ENCODE measurements around the gene CDH23. TPM values are rescaled to one million over a fixed set of nuclear protein-coding genes. Genes with fewer than 3 reads are reported as not detected.
A peak's percentile ranks its signal among the peaks of the same experiment; 100 is the strongest.

Gene CDH23
- total and polyA plus RNA-seq, 12 donors, result 1.7 to 20.2 (median 7.8) TPM

GRCh38 chr10:71392292-71392691 is 4.4 kb upstream of the CDH23 start:
- Histone ChIP-seq H3K27ac (no peak overlapping the region), H3K4me3 (no peak overlapping the region), H3K9me3 (replicated peaks in 1 of 3) (no peaks in the 10 kb centered on the region), H3K27me3 (peaks cover 5% of the 10 kb centered on the region), H3K4me1 (replicated peaks in 1 of 2) (peaks cover 2 to 5% of the 10 kb centered on the region in 2 donors), H3K36me3 (replicated peaks in 1 of 2) (no peaks in the 10 kb centered on the region)
- peak in 1 of 7 donors; percentile 10 for DNase-seq
- TF ChIP-seq POLR2A (IDR thresholded peaks at IDR 0.05), result no peak
- TF ChIP-seq CTCF (IDR thresholded peaks at IDR 0.05), result no peak
- 15 to 39% (median 27%) methylated on average over 1 of the region's 1 CpG for WGBS, 4 donors
- intact Hi-C loops (cut with DNase I), result loop anchor here (5.0 to 10.0 kb wide), 3 partner anchors 180 to 423 kb away; no protein-coding TSS in a partner anchor

- H3K27ac ChIP-seq, result no peak overlapping the region
- peaks cover 11% of the 10 kb centered on the region for H3K27me3 ChIP-seq
- no peak overlapping the region for H3K4me3 ChIP-seq
- H3K9me3 ChIP-seq (replicated peaks in 1 of 3), result no peaks in the 10 kb centered on the region
- DNase-seq, result peak in 1 of 7 donors; percentile 7
- peaks cover 9 to 13% of the 10 kb centered on the region in 2 donors for H3K4me1 ChIP-seq (replicated peaks in 1 of 2)
- WGBS, 4 donors, result 79 to 90% (median 82%) methylated on average over 16 of the region's 16 CpGs
- intact Hi-C loops (cut with DNase I), result loop anchor here (5.0 to 10.0 kb wide), 3 partner anchors 179 to 422 kb away; no protein-coding TSS in a partner anchor
- H3K36me3 ChIP-seq (replicated peaks in 1 of 2), result no peaks in the 10 kb centered on the region
- TF ChIP-seq CTCF (IDR thresholded peaks at IDR 0.05), result no peak
- TF ChIP-seq POLR2A (IDR thresholded peaks at IDR 0.05), result no peak
Measured at GRCh38 chr10:71392791-71393781, 3.6 kb upstream of the CDH23 start.

- intact Hi-C loops (cut with DNase I), result loop anchor here (5.0 to 10.0 kb wide), 3 partner anchors 178 to 421 kb away; no protein-coding TSS in a partner anchor
- peaks cover 16% of the 10 kb centered on the region for H3K27me3 ChIP-seq
- peaks cover 9 to 13% of the 10 kb centered on the region in 2 donors for H3K4me1 ChIP-seq (replicated peaks in 1 of 2)
- WGBS, 4 donors, result 82 to 91% (median 90%) methylated on average over 7 to 8 of the region's 8 CpGs
- DNase-seq, result peak in 1 of 7 donors; percentile 20
- no peaks in the 10 kb centered on the region for H3K36me3 ChIP-seq (replicated peaks in 1 of 2)
- H3K4me3 ChIP-seq, result no peak overlapping the region
- TF ChIP-seq POLR2A (IDR thresholded peaks at IDR 0.05), result no peak
- no peak for TF ChIP-seq CTCF (IDR thresholded peaks at IDR 0.05)
- H3K9me3 ChIP-seq (replicated peaks in 1 of 3), result no peaks in the 10 kb centered on the region
- no peak overlapping the region for H3K27ac ChIP-seq
Measured at GRCh38 chr10:71393841-71394475, 2.8 kb upstream of the CDH23 start.

Measured in adrenal gland (tissue), 12 donors.